MM.1S (cell line): ENCODE results near the gene PLCB1.

Experiments used
- EZH2phosphoT487 ChIP-seq: fragments of 300-600 bp; sonication (generic); IDR thresholded peaks from 2 replicates; pipeline ENCODE4 v1.6.1; 2018; ENCODE audit warnings: antibody characterized with exemption, low read length
- TF ChIP-seq, protein P1 (sequence below): fragments of 300-600 bp; sonication (generic); IDR thresholded peaks from 2 replicates; pipeline ENCODE4 v1.5.1; 2016; ENCODE audit warnings: antibody characterized with exemption, low read length, mixed read lengths

DNA sequence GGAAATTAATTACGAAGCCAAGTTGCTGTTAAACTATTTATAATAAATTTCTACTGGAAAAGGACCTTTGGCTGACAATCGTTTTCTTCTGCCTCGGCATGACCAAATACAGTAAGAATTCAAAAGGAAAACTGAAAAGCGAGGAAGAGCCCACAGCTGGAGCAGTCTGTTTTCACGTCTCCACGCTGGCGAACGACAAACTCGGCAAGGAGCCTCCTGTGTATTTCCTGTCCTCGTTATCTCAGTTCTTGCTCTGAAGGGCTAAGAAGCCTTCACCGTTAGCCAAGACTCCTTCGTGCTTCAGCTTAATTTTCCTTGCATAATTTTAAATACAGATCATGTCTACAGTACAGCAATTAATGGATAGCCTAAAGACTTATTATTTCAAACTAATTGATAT lies 722.5 kb downstream of the PLCB1 start:
- TF ChIP-seq, protein P1, sequence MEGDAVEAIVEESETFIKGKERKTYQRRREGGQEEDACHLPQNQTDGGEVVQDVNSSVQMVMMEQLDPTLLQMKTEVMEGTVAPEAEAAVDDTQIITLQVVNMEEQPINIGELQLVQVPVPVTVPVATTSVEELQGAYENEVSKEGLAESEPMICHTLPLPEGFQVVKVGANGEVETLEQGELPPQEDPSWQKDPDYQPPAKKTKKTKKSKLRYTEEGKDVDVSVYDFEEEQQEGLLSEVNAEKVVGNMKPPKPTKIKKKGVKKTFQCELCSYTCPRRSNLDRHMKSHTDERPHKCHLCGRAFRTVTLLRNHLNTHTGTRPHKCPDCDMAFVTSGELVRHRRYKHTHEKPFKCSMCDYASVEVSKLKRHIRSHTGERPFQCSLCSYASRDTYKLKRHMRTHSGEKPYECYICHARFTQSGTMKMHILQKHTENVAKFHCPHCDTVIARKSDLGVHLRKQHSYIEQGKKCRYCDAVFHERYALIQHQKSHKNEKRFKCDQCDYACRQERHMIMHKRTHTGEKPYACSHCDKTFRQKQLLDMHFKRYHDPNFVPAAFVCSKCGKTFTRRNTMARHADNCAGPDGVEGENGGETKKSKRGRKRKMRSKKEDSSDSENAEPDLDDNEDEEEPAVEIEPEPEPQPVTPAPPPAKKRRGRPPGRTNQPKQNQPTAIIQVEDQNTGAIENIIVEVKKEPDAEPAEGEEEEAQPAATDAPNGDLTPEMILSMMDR = no peak
- TF ChIP-seq EZH2phosphoT487 = no peak
